Vagina (tissue), 2 donors: ENCODE results near the gene ARL2.

Source experiments
- CTCF ChIP-seq, 3 experiments: fragments of 450-650 bp in 2 of 3; fragments of 200-600 bp in 1 of 3; sonication (generic) in 1 of 3; IDR thresholded peaks; one replicate each; pipeline ENCODE4 v1.5.1; 2017 to 2019; ENCODE audit warnings: antibody characterized with exemption in 3 of 3, mild to moderate bottlenecking in 2 of 3, moderate library complexity in 2 of 3
- POLR2A ChIP-seq, 2 donors: fragments of 450-650 bp; IDR thresholded peaks; one replicate each; pipeline ENCODE4 v1.6.1; 2017; ENCODE audit warnings: antibody characterized with exemption in 2 of 2, mild to moderate bottlenecking in 2 of 2, moderate library complexity in 2 of 2

GRCh38 chr11:65003282-65003681 lies 10.7 kb upstream of the ARL2 start:
- no peak for TF ChIP-seq CTCF (IDR thresholded peaks at IDR 0.05)
- TF ChIP-seq POLR2A (IDR thresholded peaks at IDR 0.05) = no peak
